ENCODE measurements around the gene FTO. TPM values are rescaled to one million over a fixed set of nuclear protein-coding genes. Genes with fewer than 3 reads are reported as not detected.

The FTO gene
- total RNA-seq, 1 experiment from 2014 or later = 78.3 TPM

DNA sequence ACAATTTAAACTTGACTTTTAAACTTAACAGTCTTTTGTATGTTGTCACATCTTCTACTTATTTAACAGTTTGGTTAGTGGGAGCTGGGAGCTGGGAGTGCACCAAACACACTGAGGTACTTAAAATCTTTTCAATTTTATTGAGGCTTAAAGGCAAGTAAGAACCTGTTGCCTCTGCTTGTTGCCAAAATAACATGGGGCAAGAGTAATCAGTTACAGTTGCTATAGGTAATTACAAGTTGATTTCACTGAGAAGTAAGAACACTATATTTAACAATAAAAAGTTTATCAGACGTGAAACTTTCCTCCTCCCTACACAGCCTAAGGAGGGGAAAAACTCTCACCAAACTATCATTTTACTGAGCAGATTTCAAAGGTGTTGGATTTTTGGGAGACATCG, 135.2 kb downstream of the FTO start:
- H3K27me3 ChIP-seq (replicated peaks; ENCODE audit: control insufficient read depth, insufficient read depth, low read length) = no peaks in the 10 kb centered on the region
- Mint-ChIP-seq H3K9me3 (ENCODE audit: unreplicated experiment) (no peaks in the 10 kb centered on the region), H3K27me3 (ENCODE audit: insufficient read depth, unreplicated experiment) (no peaks in the 10 kb centered on the region), H3K27ac (ENCODE audit: unreplicated experiment) (no peak overlapping the region), H3K4me3 (ENCODE audit: unreplicated experiment) (no peak overlapping the region), H3K36me3 (ENCODE audit: insufficient read depth, unreplicated experiment) (no peaks in the 10 kb centered on the region), H3K4me1 (ENCODE audit: low read depth, unreplicated experiment) (peaks cover 33% of the 10 kb centered on the region)
- CTCF ChIA-PET = no interaction called here
- H3K36me3 ChIP-seq (ENCODE audit: control insufficient read depth, insufficient read depth, low read length) = 0 out of 2 replicates have a peak, but pooled peaks cover 1% of the 10 kb centered on the region
- intact Hi-C loops (cut with micrococcal nuclease; ENCODE audit: unreplicated experiment) = no loop called here
- no peaks in the 10 kb centered on the region for H3K4me1 ChIP-seq
- H3K9me3 ChIP-seq = no peaks in the 10 kb centered on the region
- DNase-seq = no peak
- TF ChIP-seq, protein P1, sequence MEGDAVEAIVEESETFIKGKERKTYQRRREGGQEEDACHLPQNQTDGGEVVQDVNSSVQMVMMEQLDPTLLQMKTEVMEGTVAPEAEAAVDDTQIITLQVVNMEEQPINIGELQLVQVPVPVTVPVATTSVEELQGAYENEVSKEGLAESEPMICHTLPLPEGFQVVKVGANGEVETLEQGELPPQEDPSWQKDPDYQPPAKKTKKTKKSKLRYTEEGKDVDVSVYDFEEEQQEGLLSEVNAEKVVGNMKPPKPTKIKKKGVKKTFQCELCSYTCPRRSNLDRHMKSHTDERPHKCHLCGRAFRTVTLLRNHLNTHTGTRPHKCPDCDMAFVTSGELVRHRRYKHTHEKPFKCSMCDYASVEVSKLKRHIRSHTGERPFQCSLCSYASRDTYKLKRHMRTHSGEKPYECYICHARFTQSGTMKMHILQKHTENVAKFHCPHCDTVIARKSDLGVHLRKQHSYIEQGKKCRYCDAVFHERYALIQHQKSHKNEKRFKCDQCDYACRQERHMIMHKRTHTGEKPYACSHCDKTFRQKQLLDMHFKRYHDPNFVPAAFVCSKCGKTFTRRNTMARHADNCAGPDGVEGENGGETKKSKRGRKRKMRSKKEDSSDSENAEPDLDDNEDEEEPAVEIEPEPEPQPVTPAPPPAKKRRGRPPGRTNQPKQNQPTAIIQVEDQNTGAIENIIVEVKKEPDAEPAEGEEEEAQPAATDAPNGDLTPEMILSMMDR (IDR thresholded peaks at IDR 0.05; ENCODE audit: insufficient read depth in 1 of 2, low read depth in 1 of 2, low read length in 1 of 2, severe bottlenecking in 1 of 2, unreplicated experiment in 1 of 2) = no peak
- no TSS peak for BruUV-seq (replicated peaks)
- H3K4me3 ChIP-seq (ENCODE audit: low read depth, low read length) = no peak overlapping the region
- POLR2A ChIA-PET = no interaction called here

GRCh38 chr16:53840456-53840855, 136.5 kb downstream of the FTO start:
- Mint-ChIP-seq H3K27ac (ENCODE audit: unreplicated experiment) (no peak overlapping the region), H3K4me3 (ENCODE audit: unreplicated experiment) (no peak overlapping the region), H3K4me1 (ENCODE audit: low read depth, unreplicated experiment) (peaks cover 31% of the 10 kb centered on the region), H3K27me3 (ENCODE audit: insufficient read depth, unreplicated experiment) (no peaks in the 10 kb centered on the region), H3K36me3 (ENCODE audit: insufficient read depth, unreplicated experiment) (no peaks in the 10 kb centered on the region), H3K9me3 (ENCODE audit: unreplicated experiment) (no peaks in the 10 kb centered on the region)
- no peaks in the 10 kb centered on the region for H3K9me3 ChIP-seq
- H3K4me3 ChIP-seq (ENCODE audit: low read depth, low read length) = no peak overlapping the region
- POLR2A ChIA-PET = no interaction called here
- BruUV-seq (replicated peaks) = no TSS peak
- no peak for DNase-seq
- TF ChIP-seq, protein P1 (IDR thresholded peaks at IDR 0.05; ENCODE audit: insufficient read depth in 1 of 2, low read depth in 1 of 2, low read length in 1 of 2, severe bottlenecking in 1 of 2, unreplicated experiment in 1 of 2) = no peak
- CTCF ChIA-PET = no interaction called here
- intact Hi-C loops (cut with micrococcal nuclease; ENCODE audit: unreplicated experiment) = no loop called here
- H3K27me3 ChIP-seq (replicated peaks; ENCODE audit: control insufficient read depth, insufficient read depth, low read length) = no peaks in the 10 kb centered on the region
- no peaks in the 10 kb centered on the region for H3K4me1 ChIP-seq
- 0 out of 2 replicates have a peak, but pooled peaks cover 1% of the 10 kb centered on the region for H3K36me3 ChIP-seq (ENCODE audit: control insufficient read depth, insufficient read depth, low read length)

DNA sequence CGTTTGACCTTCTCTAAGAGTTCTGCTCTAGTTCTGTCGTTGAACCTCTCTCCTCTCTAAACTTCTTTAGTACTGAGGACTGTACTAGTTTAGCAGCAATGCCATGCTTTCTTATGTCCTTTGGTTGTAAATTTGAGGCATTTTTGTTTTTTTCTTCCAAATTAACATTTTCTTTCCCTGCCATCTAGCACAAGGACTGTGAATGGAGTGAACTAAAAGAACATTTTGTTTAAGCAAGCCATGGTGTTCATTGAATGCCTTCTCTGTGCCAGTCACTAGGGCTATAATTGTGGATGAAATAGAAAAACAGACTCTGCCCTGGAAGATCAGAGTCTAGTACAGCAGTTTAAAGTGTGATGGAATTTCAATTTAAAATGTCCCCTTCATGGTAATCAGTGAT, 137.9 kb downstream of the FTO start:
- H3K27me3 Mint-ChIP-seq (ENCODE audit: insufficient read depth, unreplicated experiment) = no peaks in the 10 kb centered on the region
- H3K27ac Mint-ChIP-seq (ENCODE audit: unreplicated experiment) = no peak overlapping the region
- Histone ChIP-seq H3K4me1 (no peaks in the 10 kb centered on the region), H3K27me3 (replicated peaks; ENCODE audit: control insufficient read depth, insufficient read depth, low read length) (no peaks in the 10 kb centered on the region), H3K9me3 (no peaks in the 10 kb centered on the region), H3K4me3 (ENCODE audit: low read depth, low read length) (no peak overlapping the region), H3K36me3 (ENCODE audit: control insufficient read depth, insufficient read depth, low read length) (0 out of 2 replicates have a peak, but pooled peaks cover 1% of the 10 kb centered on the region)
- BruUV-seq (replicated peaks) = no TSS peak
- no peak overlapping the region for H3K4me3 Mint-ChIP-seq (ENCODE audit: unreplicated experiment)
- TF ChIP-seq, protein P1 (IDR thresholded peaks at IDR 0.05; ENCODE audit: insufficient read depth in 1 of 2, low read depth in 1 of 2, low read length in 1 of 2, severe bottlenecking in 1 of 2, unreplicated experiment in 1 of 2) = no peak
- POLR2A ChIA-PET = no interaction called here
- H3K36me3 Mint-ChIP-seq (ENCODE audit: insufficient read depth, unreplicated experiment) = no peaks in the 10 kb centered on the region
- no peak for DNase-seq
- H3K4me1 Mint-ChIP-seq (ENCODE audit: low read depth, unreplicated experiment) = peaks cover 20% of the 10 kb centered on the region
- H3K9me3 Mint-ChIP-seq (ENCODE audit: unreplicated experiment) = no peaks in the 10 kb centered on the region
- intact Hi-C loops (cut with micrococcal nuclease; ENCODE audit: unreplicated experiment) = no loop called here
- CTCF ChIA-PET = no interaction called here
